GM18517 (cell line): ENCODE measurements around the gene MIPOL1.
"Not testable (repeated sequence)": the region's sequence is repeated elsewhere in the genome, so short reads cannot be mapped to it uniquely, and the experiment has no call there.

Experiments used
- ATAC-seq: cut with Tn5 transposase; IDR thresholded peaks from one replicate; pipeline ENCODE4 v1.9.1; 2021; ENCODE audit warnings: mild to moderate bottlenecking, moderate library complexity; ENCODE audit not compliant: unreplicated experiment

Gene MIPOL1

DNA sequence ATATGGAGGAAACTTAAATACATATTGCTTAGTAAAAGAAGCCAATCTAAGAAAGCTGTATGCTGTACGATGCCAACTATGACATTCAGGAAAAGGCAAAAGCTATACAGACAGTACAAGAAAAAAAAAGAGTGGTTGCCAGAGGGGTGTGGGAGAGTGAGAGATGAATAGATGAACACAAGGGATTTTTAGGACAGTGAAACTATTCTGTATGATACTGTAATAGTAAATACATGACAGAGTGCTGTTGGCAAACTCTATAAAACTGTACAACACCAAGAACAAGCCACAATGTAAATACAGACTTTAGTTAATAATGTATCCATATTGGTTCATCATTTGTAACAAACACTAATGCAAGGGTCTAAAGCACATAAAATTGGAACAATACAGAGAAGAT is 10.9 kb upstream of the MIPOL1 start:
- no peak for ATAC-seq

DNA sequence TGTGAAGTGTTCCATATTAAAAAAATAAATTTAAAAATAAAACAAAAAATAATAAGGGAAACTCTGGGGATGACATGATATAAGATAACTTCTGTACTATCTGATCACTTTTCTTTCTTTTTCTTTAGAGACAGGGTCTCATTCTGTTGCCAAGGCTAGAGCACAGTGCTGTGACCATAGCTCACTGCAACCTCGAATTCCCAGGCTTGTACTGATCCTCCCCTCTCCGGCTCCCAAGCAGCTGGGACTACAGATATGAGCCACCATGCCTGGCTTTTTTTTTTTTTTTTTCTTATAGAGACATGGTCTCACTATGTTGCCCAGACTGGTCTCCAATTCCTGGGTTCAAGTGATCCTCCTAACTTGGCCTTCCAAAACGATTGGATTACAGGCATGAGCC is 10.4 kb upstream of the MIPOL1 start:
- ATAC-seq = no peak

DNA sequence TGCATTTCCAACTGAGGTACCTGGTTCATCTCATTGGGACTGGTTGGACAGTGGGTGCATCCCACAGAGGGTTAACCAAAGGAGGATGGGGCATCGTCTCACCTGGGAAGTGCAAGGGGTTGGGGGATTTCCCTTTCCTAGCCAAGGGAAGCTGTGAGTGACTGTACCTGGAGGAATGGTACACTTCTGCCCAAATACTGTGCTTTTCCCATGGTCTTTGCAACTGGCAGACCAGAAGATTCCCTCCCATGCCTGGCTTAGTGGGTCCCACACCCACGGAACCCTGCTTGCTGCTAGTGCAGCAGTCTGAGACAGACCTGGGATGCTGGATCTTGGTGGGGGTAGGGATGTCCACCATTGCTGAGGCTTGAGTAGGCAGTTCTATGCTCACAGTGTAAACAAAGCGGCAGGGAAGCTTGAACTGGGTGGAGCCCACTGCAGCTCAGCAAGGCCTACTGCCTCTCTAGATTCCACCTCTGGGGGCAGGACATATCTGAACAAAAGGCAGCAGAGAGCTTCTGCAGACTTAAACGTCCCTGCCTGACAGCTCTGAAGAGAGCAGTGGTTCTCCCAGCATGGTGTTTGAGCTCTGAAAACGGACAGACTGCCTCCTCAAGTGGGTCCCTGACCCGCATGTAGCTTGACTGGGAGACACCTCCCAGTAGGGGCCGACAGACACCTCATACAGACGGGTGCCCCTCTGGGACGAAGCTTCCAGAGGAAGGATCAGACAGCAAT is 9.7 kb upstream of the MIPOL1 start:
- ATAC-seq = not testable (repeated sequence)

DNA sequence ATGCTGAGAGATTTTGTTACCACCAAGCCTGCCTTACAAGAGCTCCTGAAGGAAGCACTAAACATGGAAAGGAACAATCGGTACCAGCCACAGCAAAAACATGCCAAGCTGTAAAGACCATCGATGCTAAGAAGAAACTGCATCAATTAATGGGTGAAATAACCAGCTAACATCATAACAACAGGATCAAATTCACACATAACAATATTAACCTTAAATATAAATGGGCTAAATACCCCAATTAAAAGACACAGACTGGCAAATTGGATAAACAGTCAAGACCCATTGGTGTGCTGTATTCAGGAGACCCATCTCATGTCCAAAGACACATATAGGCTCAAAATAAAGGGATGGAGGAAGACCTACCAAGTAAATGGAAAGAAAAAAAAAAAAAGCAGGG is 8.0 kb upstream of the MIPOL1 start:
- not testable (repeated sequence) for ATAC-seq

DNA sequence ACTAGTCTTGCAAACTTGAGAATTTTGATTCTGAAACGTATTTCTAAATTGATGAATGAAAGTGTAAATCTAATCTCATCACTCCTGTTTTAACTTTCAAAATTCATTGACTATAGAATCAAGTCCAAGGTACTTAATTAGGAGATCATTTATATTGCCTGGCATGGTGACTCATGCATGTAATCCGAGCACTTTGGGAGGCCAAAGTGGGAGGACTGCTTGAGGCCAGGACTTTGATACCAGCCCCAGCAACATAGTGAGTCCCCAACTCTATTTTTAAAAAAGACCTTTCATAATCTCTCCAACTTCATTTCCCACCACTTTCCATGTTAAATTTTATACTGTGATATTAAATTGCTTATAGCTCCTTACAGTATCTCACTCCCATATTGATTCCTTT is 3.0 kb upstream of the MIPOL1 start:
- no peak for ATAC-seq

DNA sequence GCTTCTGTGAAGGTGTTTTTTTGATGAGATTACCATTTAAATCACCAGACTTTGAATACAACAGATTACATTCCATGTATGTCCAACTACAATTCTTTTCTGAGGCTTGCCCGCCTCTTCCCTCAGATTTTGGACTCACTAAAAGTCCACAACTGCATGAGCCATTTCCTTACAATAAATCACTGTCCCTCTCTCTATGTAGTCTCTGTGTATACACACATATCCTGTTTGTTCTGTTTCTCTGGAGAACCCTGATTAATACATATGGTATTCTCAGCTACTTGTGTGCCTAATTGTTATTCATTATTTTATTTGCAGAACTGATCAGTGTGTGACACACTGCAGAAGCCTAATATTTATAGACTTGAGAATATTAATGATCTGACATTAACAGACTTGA is 2.4 kb upstream of the MIPOL1 start:
- ATAC-seq = no peak

DNA sequence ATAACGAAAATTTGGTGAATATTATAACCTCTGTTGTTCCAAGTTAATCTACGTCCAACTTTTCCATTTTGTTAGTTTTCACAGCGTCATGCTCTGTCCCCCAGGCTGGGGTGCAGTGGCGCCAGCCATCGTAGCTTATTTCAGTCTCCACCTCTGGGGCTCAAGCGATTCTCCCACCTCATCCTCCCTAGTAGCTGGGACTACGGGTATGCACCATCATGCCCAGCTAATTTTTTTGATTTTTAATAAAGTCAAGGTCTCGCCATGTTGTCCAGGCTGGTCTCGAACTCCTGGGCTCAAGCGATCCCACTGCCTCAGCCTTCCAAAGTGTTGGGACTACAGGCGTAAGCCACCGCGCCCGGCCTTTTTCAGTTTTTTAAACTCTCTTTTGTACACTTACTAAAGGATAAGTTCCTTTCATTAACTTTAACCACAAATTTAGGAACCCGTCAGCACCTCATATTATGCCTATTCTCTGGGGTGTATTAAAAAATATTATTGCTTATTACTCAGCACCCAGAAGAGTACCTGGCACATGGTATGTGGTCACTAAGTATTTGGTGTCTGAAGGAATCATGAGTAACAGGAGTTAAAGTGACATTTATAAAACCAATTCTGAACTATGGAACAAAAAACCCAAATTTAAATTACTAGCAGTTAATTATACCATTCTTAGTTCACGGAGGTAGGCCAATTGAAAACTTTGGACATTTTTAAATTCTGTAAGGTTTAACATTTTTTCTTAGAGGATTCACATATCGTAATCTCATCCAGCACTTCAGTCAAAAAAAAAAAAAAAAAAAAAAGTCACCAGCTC is 925 bp upstream of the MIPOL1 start:
- ATAC-seq = no peak

DNA sequence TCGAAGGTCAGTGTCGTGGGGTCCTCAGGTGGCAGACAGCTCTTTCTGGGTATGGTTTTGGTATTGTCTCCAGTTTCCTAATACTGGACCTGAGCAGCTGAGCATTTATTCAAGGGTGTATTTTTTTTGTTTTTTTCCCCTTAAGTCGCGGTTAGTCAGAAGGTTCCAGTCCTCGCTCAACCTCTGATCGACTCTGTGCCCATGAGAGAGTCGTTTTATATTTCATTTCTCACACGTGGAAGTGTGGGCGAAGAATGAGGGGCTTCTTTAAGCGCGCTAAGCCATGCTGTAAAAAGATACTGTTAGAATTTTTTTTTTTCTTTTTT is 499 bp downstream of the MIPOL1 start:
- ATAC-seq = no peak

DNA sequence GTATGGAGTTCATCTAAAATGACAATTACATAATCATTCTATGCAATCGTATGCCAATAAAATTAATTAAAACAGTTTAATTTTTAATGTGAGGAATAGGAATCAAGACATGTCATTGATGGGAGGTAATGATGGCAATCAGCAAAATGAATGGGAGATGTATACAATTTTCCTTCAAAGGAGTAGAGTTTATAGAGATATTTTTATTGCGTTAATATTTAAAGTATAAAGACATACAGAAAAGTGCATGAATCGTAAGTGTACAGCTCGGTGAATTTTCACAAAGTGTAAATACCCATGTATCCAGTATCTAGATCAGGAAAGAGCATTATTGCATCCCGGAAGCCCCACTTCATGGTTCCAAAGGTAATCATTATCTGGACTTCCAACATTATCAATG is 1.2 kb downstream of the MIPOL1 start:
- no peak for ATAC-seq

DNA sequence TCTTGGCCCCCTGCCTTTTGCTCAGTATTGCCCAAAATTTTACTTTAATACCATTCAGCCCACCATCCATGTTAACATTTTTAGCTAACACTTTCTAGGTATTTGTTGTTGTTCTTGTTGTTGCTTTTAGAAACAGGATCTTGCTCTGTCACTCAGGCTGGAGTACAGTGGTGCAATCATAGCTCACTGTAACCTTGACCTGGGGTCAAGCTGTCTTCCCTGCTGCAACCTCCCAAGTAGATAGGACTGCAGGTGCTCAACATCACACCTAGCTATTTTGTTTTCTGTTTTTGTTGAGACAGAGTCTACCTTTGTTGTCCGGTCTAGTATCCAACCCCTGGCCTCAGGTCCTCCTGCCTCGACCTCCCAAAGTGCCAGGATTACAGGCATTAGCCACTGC is 4.0 kb downstream of the MIPOL1 start:
- no peak for ATAC-seq

DNA sequence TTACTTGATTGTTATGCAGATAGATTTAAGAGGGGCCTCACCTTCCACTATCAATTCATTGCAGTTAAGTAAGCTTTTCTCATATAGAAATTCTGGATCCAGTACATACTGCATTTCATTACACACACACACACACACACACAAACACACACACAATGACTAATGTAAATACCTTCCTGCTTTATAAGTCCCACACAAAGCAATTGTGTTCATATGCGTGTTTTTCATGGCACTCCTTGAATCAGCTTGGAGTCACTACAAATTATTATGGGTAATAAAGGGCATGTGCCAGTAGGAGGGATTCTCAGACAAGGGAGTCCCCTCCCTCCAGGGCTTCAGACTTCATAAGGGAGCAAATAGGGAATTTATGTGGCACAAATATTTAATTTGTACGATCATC is 4.5 kb downstream of the MIPOL1 start:
- no peak for ATAC-seq

DNA sequence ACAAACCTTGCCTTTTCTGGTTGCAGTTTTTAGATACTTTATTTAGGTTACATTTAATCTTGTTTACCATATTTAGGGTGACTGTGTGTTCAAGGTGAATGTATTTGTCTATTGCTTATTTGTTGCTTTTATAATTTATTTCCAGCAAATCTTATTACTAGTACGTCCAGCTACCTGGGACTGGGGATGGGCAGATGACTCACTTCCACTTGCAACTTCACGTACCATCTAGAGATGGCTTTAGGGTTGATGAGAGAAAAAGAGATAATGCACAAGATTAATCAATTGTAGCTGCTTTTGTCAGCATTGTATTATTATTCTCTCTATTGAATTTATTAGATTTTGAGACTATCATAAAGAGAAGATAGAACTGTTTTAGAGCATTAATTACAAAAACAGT is 5.1 kb downstream of the MIPOL1 start:
- ATAC-seq = no peak

DNA sequence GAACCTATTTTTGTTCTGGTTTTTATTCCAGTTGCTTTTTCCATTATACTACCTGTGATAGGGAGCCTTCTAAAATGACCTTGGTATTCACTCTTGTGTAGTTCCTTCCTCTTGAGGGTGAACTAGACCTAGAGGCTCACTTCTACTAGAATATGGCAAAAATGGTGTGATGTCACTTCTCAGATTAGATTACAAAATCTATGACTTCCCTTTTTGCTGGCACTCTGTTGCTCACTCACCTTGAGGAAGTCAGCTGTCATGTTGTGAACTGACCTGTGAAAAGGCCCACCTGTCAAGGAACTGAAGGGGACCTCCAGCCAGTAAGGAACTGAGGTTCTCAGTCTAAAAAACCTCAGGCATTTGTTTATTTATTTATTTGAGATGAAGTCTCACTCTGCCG is 5.7 kb downstream of the MIPOL1 start:
- no peak for ATAC-seq

DNA sequence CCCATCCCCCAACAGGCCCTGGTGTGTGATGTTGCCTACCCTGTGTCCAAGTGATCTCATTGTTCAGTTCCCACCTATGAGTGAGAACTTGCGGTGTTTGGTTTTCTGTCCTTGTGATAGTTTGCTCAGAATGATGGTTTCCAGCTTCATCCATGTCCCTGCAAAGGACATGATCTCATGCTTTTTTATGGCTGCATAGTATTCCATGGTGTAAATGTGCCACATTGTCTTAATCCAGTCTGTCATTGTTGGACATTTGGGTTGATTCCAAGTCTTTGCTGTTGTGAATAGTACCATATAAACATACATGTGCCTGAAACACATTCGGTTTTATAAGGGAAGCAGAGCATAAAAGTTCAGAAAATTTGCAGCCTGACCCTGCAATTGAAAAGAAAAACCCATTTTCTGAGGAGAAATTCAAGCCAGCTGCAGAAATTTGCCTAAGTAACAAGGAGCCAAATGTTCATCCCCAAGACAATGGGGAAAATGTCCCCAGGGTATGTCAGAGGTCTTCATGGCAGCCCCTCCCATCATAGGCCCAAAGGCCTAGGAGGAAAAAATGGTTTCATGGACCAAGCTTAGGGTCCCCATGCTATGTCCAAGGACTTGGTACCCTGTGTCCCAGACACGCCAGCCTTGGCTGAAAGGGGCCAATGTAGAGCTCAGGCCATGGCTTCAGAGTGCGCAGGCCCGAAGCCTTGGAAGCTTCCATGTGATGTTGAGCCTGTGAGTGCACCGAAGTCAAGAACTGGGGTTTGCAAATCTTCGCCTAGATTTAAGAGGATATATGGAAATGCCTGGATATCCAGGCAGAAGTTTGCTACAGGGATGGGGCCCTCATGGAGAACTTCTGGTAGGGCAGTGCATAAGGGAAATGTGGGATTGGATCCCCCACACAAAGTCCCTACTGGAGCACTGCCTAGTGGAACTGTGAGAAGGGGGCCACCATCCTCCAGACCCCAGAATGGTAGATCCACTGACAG is 8.2 kb downstream of the MIPOL1 start:
- not testable (repeated sequence) for ATAC-seq

DNA sequence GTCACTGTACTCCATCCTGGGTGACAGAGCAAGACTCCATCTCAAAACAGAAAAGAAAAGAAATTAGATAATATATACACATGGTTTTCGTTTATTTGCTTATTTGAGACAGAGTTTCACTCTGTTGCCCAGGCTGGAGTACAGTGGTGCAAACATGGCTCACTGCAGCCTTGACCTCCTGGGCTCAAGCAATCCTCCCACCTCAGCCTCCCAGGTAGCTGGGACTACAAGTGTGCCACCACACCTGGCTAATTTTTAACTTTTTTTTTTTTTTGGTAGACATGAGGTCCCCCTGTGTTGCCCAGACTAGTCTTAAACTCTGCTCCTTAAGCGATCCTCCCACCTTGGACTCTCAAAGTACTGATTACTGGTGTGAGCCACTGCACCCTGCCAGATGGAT is 11.9 kb downstream of the MIPOL1 start:
- not testable (repeated sequence) for ATAC-seq

DNA sequence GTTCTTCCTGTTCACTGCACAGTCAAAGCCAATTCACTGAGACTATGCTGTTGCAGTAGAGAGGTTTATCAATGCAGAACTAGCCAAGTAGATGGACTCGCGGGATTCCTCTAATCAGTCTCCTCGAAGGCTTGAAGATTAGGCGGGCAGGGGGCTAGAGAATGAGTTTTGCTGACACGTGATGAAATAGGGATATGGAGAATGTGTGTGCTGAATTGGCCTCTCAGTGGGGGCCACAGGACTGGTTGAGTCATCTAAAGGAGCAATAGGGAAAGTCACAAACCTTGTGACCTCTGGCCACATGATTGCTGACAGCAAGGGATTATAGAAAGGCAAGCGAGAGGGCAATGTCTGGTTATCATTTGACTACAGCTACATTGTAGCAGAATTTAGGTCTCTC is 12.7 kb downstream of the MIPOL1 start:
- ATAC-seq = no peak

DNA sequence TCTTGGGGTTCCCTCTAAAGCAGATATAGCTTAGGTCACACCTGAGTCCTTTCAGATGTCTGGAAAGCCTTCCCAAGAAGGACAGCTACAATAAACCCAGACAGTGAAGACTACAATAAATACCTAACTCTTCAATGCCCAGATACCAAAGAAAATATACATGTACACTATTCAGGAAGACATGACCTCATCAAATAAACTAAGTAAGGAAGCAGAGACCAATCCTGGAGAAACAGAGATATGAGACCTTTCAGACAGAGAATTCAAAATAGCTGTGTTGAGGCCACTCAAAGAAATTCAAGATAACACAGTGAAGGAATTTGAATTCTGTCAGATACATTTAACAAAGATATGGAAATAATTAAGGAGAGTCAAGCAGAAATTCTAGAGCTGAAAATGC is 15.3 kb downstream of the MIPOL1 start:
- ATAC-seq = no peak

DNA sequence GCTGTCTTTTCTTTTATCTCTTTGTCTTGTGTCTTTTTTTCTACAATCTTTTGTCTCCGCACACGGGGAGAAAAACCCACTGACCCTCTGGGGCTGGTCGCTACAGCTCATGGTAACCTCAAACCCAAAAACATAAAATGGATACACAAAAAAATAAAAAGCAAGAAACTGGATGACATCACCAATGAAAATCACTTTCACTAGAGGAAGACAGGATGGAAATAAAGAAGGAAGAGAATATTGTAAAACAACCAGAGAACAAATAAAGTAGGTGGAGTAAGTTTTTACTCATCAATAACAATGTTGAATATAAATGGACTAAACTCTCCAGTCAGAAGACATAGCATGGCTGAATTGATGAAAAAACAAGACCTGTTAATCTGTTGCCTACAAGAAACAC is 17.6 kb downstream of the MIPOL1 start:
- no peak for ATAC-seq

DNA sequence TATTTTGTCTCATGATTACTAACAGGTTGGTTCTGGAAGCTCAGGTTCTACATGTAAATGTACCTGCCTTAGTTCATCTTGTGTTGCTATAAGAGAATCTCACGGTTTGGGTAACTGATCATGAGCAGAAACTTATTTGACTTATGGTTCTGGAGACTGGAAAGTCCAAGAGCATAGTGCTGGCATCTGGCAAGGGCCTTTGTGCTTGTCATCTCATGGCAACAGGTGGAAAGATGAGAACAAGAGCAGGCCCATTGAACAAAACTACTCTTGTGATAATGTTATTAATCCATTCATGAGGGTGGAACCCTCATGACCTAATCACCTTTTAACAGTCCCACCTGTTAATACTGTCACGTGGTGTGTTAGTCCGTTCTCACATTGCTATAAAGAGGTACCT is 23.3 kb downstream of the MIPOL1 start:
- no peak for ATAC-seq

DNA sequence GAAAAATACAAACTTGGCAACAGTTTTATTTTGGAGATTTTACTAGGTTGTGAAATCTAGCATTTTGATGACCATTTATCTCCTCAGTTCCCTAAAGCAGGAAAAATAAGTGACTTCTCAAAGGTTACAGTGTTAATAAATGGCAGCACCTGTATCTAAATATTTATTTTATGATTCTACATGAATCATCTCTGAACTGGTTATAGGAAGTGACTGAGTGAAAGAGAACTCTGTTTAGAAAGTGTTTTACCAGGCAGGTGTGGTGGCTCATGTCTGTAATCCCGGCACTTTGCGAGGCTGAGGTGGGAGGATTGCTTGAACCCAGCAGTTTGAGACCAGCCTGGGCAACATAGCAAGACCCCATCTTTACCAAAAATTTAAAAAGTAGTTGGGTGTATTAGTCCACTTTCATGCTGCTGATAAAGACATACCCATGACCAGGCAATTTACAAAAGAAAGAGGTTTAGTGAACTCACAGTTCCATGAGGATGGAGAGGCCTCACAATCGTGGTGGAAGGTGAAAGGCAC is 26.3 kb downstream of the MIPOL1 start:
- ATAC-seq = no peak

DNA sequence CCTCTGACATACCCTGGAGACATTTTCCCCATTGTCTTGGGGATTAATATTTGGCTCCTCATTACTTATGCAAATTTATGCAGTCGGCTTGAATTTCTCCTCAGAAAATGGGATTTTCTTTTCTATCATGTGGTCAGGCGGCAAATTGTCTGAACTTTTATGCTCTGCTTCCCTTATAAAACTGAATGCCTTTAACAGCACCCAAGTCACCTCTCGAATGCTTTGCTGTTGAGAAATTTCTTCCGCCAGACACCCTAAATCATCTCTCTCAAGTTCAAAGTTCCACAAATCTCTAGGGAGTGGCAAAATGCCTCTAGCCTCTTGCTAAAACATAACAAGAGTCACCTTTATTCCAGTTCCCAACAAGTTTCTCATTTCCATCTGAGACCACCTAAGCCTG is 27.9 kb downstream of the MIPOL1 start:
- ATAC-seq = not testable (repeated sequence)
